ENCODE results near the gene STAT3. TPM values are rescaled to one million over a fixed set of nuclear protein-coding genes. Genes with fewer than 3 reads are reported as not detected.

The STAT3 gene
- total RNA-seq, 1 experiment from 2014 or later, result 115 TPM

GRCh38 chr17:42329025-42329976 is 58.9 kb downstream of the STAT3 start:
- Mint-ChIP-seq H3K27me3 (ENCODE audit: insufficient read depth, unreplicated experiment) (no peaks in the 10 kb centered on the region), H3K36me3 (ENCODE audit: insufficient read depth, unreplicated experiment) (peaks cover 98% of the 10 kb centered on the region), H3K9me3 (ENCODE audit: unreplicated experiment) (no peaks in the 10 kb centered on the region), H3K4me1 (ENCODE audit: insufficient read depth, unreplicated experiment) (peaks cover 24% of the 10 kb centered on the region), H3K4me3 (ENCODE audit: unreplicated experiment) (peak overlapping the region; percentile 58), H3K27ac (ENCODE audit: low read depth, unreplicated experiment) (peak overlapping the region; percentile 91)
- intact Hi-C loops (cut with micrococcal nuclease), result no loop called here
- TSS peak; percentile 57 for BruUV-seq (replicated peaks)
- TF ChIP-seq, protein P1, sequence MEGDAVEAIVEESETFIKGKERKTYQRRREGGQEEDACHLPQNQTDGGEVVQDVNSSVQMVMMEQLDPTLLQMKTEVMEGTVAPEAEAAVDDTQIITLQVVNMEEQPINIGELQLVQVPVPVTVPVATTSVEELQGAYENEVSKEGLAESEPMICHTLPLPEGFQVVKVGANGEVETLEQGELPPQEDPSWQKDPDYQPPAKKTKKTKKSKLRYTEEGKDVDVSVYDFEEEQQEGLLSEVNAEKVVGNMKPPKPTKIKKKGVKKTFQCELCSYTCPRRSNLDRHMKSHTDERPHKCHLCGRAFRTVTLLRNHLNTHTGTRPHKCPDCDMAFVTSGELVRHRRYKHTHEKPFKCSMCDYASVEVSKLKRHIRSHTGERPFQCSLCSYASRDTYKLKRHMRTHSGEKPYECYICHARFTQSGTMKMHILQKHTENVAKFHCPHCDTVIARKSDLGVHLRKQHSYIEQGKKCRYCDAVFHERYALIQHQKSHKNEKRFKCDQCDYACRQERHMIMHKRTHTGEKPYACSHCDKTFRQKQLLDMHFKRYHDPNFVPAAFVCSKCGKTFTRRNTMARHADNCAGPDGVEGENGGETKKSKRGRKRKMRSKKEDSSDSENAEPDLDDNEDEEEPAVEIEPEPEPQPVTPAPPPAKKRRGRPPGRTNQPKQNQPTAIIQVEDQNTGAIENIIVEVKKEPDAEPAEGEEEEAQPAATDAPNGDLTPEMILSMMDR (IDR thresholded peaks at IDR 0.05; ENCODE audit: unreplicated experiment), result no peak
- POLR2A ChIA-PET, result interaction anchor here (0.6 to 2.8 kb wide), 24 partner anchors 9 to 227 kb away, joined by 3 to 38 read pairs (median 4); partner anchors contain the start of genes CAVIN1 and STAT3
- peak; percentile 87 for DNase-seq (ENCODE audit: unreplicated experiment)
- CTCF ChIA-PET, result interaction anchor here (0.6 to 1.6 kb wide), 7 partner anchors 70 to 392 kb away, joined by 3 to 4 read pairs (median 3); no protein-coding TSS in a partner anchor

GRCh38 chr17:42325026-42325425 is 63.2 kb downstream of the STAT3 start:
- H3K4me3 Mint-ChIP-seq (ENCODE audit: unreplicated experiment), result no peak overlapping the region
- H3K27ac Mint-ChIP-seq (ENCODE audit: low read depth, unreplicated experiment), result peak overlapping the region; percentile 78
- TF ChIP-seq, protein P1 (IDR thresholded peaks at IDR 0.05; ENCODE audit: unreplicated experiment), result no peak
- BruUV-seq (replicated peaks), result no TSS peak
- peaks cover 27% of the 10 kb centered on the region for H3K4me1 Mint-ChIP-seq (ENCODE audit: insufficient read depth, unreplicated experiment)
- peak; percentile 92 for DNase-seq (ENCODE audit: unreplicated experiment)
- H3K9me3 Mint-ChIP-seq (ENCODE audit: unreplicated experiment), result no peaks in the 10 kb centered on the region
- intact Hi-C loops (cut with micrococcal nuclease), result no loop called here
- POLR2A ChIA-PET, result interaction anchor here (0.6 to 3.4 kb wide), 16 partner anchors 13 to 1839 kb away, joined by 3 to 26 read pairs (median 4); partner anchors contain the start of genes CAVIN1 and STAT3
- CTCF ChIA-PET, result interaction anchor here (0.7 to 2.4 kb wide), 7 partner anchors 8 to 193 kb away, joined by 3 to 25 read pairs (median 5); partner anchors contain the start of gene CAVIN1
- H3K36me3 Mint-ChIP-seq (ENCODE audit: insufficient read depth, unreplicated experiment), result peaks cover 97% of the 10 kb centered on the region
- H3K27me3 Mint-ChIP-seq (ENCODE audit: insufficient read depth, unreplicated experiment), result no peaks in the 10 kb centered on the region

DNA sequence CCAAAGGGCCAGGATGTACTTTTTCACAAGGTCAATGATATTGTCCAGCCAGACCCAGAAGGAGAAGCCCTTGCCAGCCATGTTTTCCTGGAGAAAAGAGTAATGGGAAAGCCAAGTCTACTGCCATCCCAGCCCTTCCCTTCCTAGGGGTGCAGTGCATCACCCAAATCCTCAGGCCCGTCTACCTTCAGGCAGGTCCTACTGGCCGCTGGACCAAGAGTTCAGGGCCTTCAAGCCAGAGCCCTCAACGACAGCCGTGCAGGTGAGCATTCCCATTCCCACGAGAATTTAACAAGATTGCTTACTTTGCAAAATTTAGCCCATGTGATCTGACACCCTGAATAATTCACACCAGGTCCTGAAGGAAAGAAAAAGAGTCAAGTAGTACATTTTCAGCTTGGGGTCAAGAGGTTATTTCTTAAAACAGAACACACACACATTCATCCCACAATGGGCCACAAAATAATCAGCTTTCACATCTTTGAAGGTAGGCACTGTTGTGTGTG is 64.9 kb downstream of the STAT3 start:
- DNase-seq (ENCODE audit: unreplicated experiment), result no peak
- CTCF ChIA-PET, result interaction anchor here (0.6 to 2.4 kb wide), 13 partner anchors 9 to 408 kb away, joined by 3 to 25 read pairs (median 6); partner anchors contain the start of gene STAT3
- H3K36me3 Mint-ChIP-seq (ENCODE audit: insufficient read depth, unreplicated experiment), result peaks cover 97% of the 10 kb centered on the region
- intact Hi-C loops (cut with micrococcal nuclease), result loop anchor here (1.0 to 5.0 kb wide), 3 partner anchors 64 to 204 kb away; partner anchors contain the start of genes CAVIN1 and STAT3
- peak overlapping the region; percentile 46 for H3K27ac Mint-ChIP-seq (ENCODE audit: low read depth, unreplicated experiment)
- H3K4me1 Mint-ChIP-seq (ENCODE audit: insufficient read depth, unreplicated experiment), result peaks cover 11% of the 10 kb centered on the region
- TF ChIP-seq, protein P1 (IDR thresholded peaks at IDR 0.05; ENCODE audit: unreplicated experiment), result no peak
- no peaks in the 10 kb centered on the region for H3K9me3 Mint-ChIP-seq (ENCODE audit: unreplicated experiment)
- no TSS peak for BruUV-seq (replicated peaks)
- POLR2A ChIA-PET, result interaction anchor here (0.7 to 3.4 kb wide), 12 partner anchors 8 to 207 kb away, joined by 3 to 26 read pairs (median 4); partner anchors contain the start of genes CAVIN1 and STAT3
- no peaks in the 10 kb centered on the region for H3K27me3 Mint-ChIP-seq (ENCODE audit: insufficient read depth, unreplicated experiment)
- H3K4me3 Mint-ChIP-seq (ENCODE audit: unreplicated experiment), result no peak overlapping the region

All from MCF 10A (cell line).